ENCODE measurements around the gene SLA2. TPM values are rescaled to one million over a fixed set of nuclear protein-coding genes. Genes with fewer than 3 reads are reported as not detected.
"Not testable (repeated sequence)": the region's sequence is repeated elsewhere in the genome, so short reads cannot be mapped to it uniquely, and the experiment has no call there.

The SLA2 gene
- 10 to 100 TPM; 19.9 to 21.3 TPM for total RNA-seq
- 39.4 TPM for polyA plus RNA-seq (2013, experiment 1 of 2)
- 38.0 TPM for polyA plus RNA-seq (2013, experiment 2 of 2)
- total RNA-seq = 22.1 to 115 (median 54.5) reads per million in 172 experiments

- H3K4me1 Mint-ChIP-seq (ENCODE audit: low read depth) = peaks cover 64% of the 10 kb centered on the region
- intact Hi-C loops (cut with DNase I, micrococcal nuclease) = loop anchor here (1.0 to 2.0 kb wide), 4 partner anchors 15 to 90 kb away; partner anchors contain the start of gene RAB5IF (in 1 of the 2)
- Histone ChIP-seq H3K4me1 (ENCODE audit: insufficient read depth, low read length) (peaks cover 56% of the 10 kb centered on the region), H3K27ac (ENCODE audit: low read depth in 1 of 2, low read length in 2 of 2) (peak within 1 kb of the TSS; percentile 64 to 69), H3K27me3 (ENCODE audit: control insufficient read depth in 1 of 2, insufficient read depth in 2 of 2, low read length in 2 of 2) (no peaks in the 10 kb centered on the region), H3K36me3 (ENCODE audit: insufficient read depth, low read length) (peaks cover 7% of the 10 kb centered on the region), H3K9me3 (ENCODE audit: control insufficient read depth in 1 of 2, insufficient read depth in 1 of 2, low read length in 2 of 2) (no peaks in the 10 kb centered on the region), H3K4me3 (ENCODE audit: low read length) (peak within 1 kb of the TSS; percentile 79)
- no peaks in the 10 kb centered on the region for H3K9me3 Mint-ChIP-seq
- peak; percentile 83 for ATAC-seq (ENCODE audit: poor library complexity)
- no peak for TF ChIP-seq CTCF (IDR thresholded peaks at IDR 0.05)
- peak; percentile 53 to 88 (median 64) for DNase-seq
- H3K27ac Mint-ChIP-seq = peak within 1 kb of the TSS; percentile 97
- peaks cover 36% of the 10 kb centered on the region for H3K36me3 Mint-ChIP-seq (ENCODE audit: low read depth)
- H3K4me3 Mint-ChIP-seq = peak within 1 kb of the TSS; percentile 98
- CTCF ChIA-PET = interaction anchor here (0.5 to 2.8 kb wide), 6 partner anchors 9 to 54 kb away, joined by 3 to 15 read pairs (median 4); partner anchors contain the start of gene RAB5IF
- POLR2A ChIA-PET = interaction anchor here (0.6 to 4.2 kb wide), 16 partner anchors 12 to 691 kb away, joined by 3 to 38 read pairs (median 4); partner anchors contain the start of genes DSN1, RAB5IF, SCAND1 and TGIF2
- no peaks in the 10 kb centered on the region for H3K27me3 Mint-ChIP-seq
Measured at GRCh38 chr20:36645998-36646397, at the start of gene SLA2. SLA2 (minus strand) TSS chr20:36646196; CDS start chr20:36641335, 4,861 bp downstream.

GRCh38 chr20:36695467-36695866 is 49.5 kb upstream of the SLA2 start:
- DNase-seq; H3K9me3 Mint-ChIP-seq; H3K36me3 ChIP-seq (ENCODE audit: insufficient read depth, low read length); H3K4me3 Mint-ChIP-seq; CTCF ChIA-PET; H3K27me3 ChIP-seq (ENCODE audit: control insufficient read depth in 1 of 2, insufficient read depth in 2 of 2, low read length in 2 of 2); H3K4me1 Mint-ChIP-seq (ENCODE audit: low read depth); H3K27me3 Mint-ChIP-seq; H3K9me3 ChIP-seq (ENCODE audit: control insufficient read depth in 1 of 2, insufficient read depth in 1 of 2, low read length in 2 of 2); H3K27ac Mint-ChIP-seq; intact Hi-C loops (cut with DNase I, micrococcal nuclease); H3K4me1 ChIP-seq (ENCODE audit: insufficient read depth, low read length); H3K27ac ChIP-seq (ENCODE audit: low read depth in 1 of 2, low read length in 2 of 2); POLR2A ChIA-PET; ATAC-seq (ENCODE audit: poor library complexity); H3K4me3 ChIP-seq (ENCODE audit: low read length): not testable (repeated sequence)
- H3K36me3 Mint-ChIP-seq (ENCODE audit: low read depth) = peaks cover 17% of the 10 kb centered on the region

- no peak for DNase-seq
- peaks cover 44% of the 10 kb centered on the region for H3K36me3 Mint-ChIP-seq (ENCODE audit: low read depth)
- no peak for TF ChIP-seq CTCF (IDR thresholded peaks at IDR 0.05)
- no peak for ATAC-seq (ENCODE audit: poor library complexity)
- CTCF ChIA-PET = no interaction called here
- Histone ChIP-seq H3K27ac (ENCODE audit: low read depth in 1 of 2, low read length in 2 of 2) (no peak overlapping the region), H3K9me3 (ENCODE audit: control insufficient read depth in 1 of 2, insufficient read depth in 1 of 2, low read length in 2 of 2) (no peaks in the 10 kb centered on the region), H3K4me1 (ENCODE audit: insufficient read depth, low read length) (no peaks in the 10 kb centered on the region), H3K4me3 (ENCODE audit: low read length) (no peak overlapping the region), H3K27me3 (ENCODE audit: control insufficient read depth in 1 of 2, insufficient read depth in 2 of 2, low read length in 2 of 2) (no peaks in the 10 kb centered on the region), H3K36me3 (ENCODE audit: insufficient read depth, low read length) (peaks cover 30% of the 10 kb centered on the region)
- POLR2A ChIA-PET = no interaction called here
- H3K9me3 Mint-ChIP-seq = no peaks in the 10 kb centered on the region
- H3K27ac Mint-ChIP-seq = no peak overlapping the region
- H3K27me3 Mint-ChIP-seq = no peaks in the 10 kb centered on the region
- intact Hi-C loops (cut with DNase I, micrococcal nuclease) = no loop called here
- H3K4me3 Mint-ChIP-seq = no peak overlapping the region
- H3K4me1 Mint-ChIP-seq (ENCODE audit: low read depth) = no peaks in the 10 kb centered on the region
Measured at GRCh38 chr20:36688630-36689029, 42.6 kb upstream of the SLA2 start.

GRCh38 chr20:36687850-36688249 is 41.9 kb upstream of the SLA2 start:
- no peak overlapping the region for H3K27ac Mint-ChIP-seq
- no peaks in the 10 kb centered on the region for H3K27me3 ChIP-seq (ENCODE audit: control insufficient read depth in 1 of 2, insufficient read depth in 2 of 2, low read length in 2 of 2)
- peaks cover 30% of the 10 kb centered on the region for H3K36me3 ChIP-seq (ENCODE audit: insufficient read depth, low read length)
- no peaks in the 10 kb centered on the region for H3K4me1 Mint-ChIP-seq (ENCODE audit: low read depth)
- no peak for ATAC-seq (ENCODE audit: poor library complexity)
- no peaks in the 10 kb centered on the region for H3K9me3 ChIP-seq (ENCODE audit: control insufficient read depth in 1 of 2, insufficient read depth in 1 of 2, low read length in 2 of 2)
- no peaks in the 10 kb centered on the region for H3K4me1 ChIP-seq (ENCODE audit: insufficient read depth, low read length)
- H3K4me3 Mint-ChIP-seq = no peak overlapping the region
- no peak for TF ChIP-seq CTCF (IDR thresholded peaks at IDR 0.05)
- POLR2A ChIA-PET = no interaction called here
- intact Hi-C loops (cut with DNase I, micrococcal nuclease) = no loop called here
- H3K27ac ChIP-seq (ENCODE audit: low read depth in 1 of 2, low read length in 2 of 2) = no peak overlapping the region
- H3K27me3 Mint-ChIP-seq = no peaks in the 10 kb centered on the region
- no peaks in the 10 kb centered on the region for H3K9me3 Mint-ChIP-seq
- no peak for DNase-seq
- H3K4me3 ChIP-seq (ENCODE audit: low read length) = no peak overlapping the region
- CTCF ChIA-PET = no interaction called here
- peaks cover 46% of the 10 kb centered on the region for H3K36me3 Mint-ChIP-seq (ENCODE audit: low read depth)
